CD14-positive monocyte (primary cell): ENCODE measurements around the gene HYOU1. TPM values are rescaled to one million over a fixed set of nuclear protein-coding genes. Genes with fewer than 3 reads are reported as not detected.

Experiments
- DNase-seq, 3 donors: peaks; one replicate each; pipeline ENCODE4 v3.0.0-alpha.2; 2011 to 2022
- H2AFZ ChIP-seq: 2 replicates; pipeline ENCODE4 v1.6.0; 2012; ENCODE audit warnings: mild to moderate bottlenecking, low read depth, low read length, inconsistent platforms; ENCODE audit not compliant: insufficient read depth, poor library complexity, severe bottlenecking
- H3K27ac ChIP-seq, 2 donors: 1 replicate in 1 of 2; 2 replicates in 1 of 2; pipeline ENCODE4 v1.5.1; 2012 to 2013; ENCODE audit warnings: low read length in 2 of 2, control low read depth in 1 of 2, inconsistent platforms in 1 of 2, low read depth in 1 of 2, mild to moderate bottlenecking in 1 of 2
- H3K27me3 ChIP-seq, 2 donors: one replicate each; pipeline versions ENCODE4 v1.6.0 to v1.6.1; 2011 to 2013; ENCODE audit warnings: low read length in 2 of 2; ENCODE audit not compliant: control insufficient read depth in 2 of 2, insufficient read depth in 2 of 2
- H3K36me3 ChIP-seq, 2 donors: replicated peaks in 1 of 2; 1 replicate in 1 of 2; 2 replicates in 1 of 2; pipeline versions ENCODE4 v1.5.1 to v1.6.1; 2012 to 2013; ENCODE audit warnings: low read length in 2 of 2, control low read depth in 1 of 2, inconsistent platforms in 1 of 2, mild to moderate bottlenecking in 1 of 2; ENCODE audit not compliant: insufficient read depth in 2 of 2, control insufficient read depth in 1 of 2
- H3K4me1 ChIP-seq, 2 donors: 1 replicate in 1 of 2; 2 replicates in 1 of 2; pipeline versions ENCODE4 v1.5.1 to v1.6.1; 2012 to 2013; ENCODE audit warnings: low read length in 2 of 2, control low read depth in 1 of 2, inconsistent platforms in 1 of 2, mild to moderate bottlenecking in 1 of 2, moderate library complexity in 1 of 2; ENCODE audit not compliant: insufficient read depth in 2 of 2, control insufficient read depth in 1 of 2
- H3K4me2 ChIP-seq: replicated peaks from 2 replicates; pipeline ENCODE3; 2012; ENCODE audit warnings: low read length, moderate library complexity, mild to moderate bottlenecking; ENCODE audit not compliant: poor library complexity, severe bottlenecking; ENCODE audit errors: extremely low read depth
- H3K4me3 ChIP-seq, 3 experiments: fragments of 200-600 bp in 1 of 3; sonication (generic) in 1 of 3; replicated peaks in 1 of 3; 1 replicate in 2 of 3; 2 replicates in 1 of 3; pipeline ENCODE4 v1.5.1; 2011 to 2013; ENCODE audit warnings: low read length in 3 of 3, mild to moderate bottlenecking in 3 of 3, control low read depth in 2 of 3, low read depth in 2 of 3, inconsistent platforms in 1 of 3, moderate library complexity in 1 of 3
- H3K79me2 ChIP-seq: 2 replicates; pipeline ENCODE4 v1.6.0; 2012; ENCODE audit warnings: mild to moderate bottlenecking, control low read depth, inconsistent platforms, low read length, moderate library complexity; ENCODE audit not compliant: insufficient read depth
- H3K9ac ChIP-seq: 2 replicates; pipeline ENCODE4 v1.6.0; 2017; ENCODE audit warnings: low read length, mild to moderate bottlenecking; ENCODE audit not compliant: insufficient read depth, poor library complexity, severe bottlenecking
- H3K9me3 ChIP-seq, 2 donors: replicated peaks in 1 of 2; 1 replicate in 1 of 2; 2 replicates in 1 of 2; pipeline versions ENCODE4 v1.5.1 to v1.6.1; 2012 to 2013; ENCODE audit warnings: low read length in 2 of 2, control low read depth in 1 of 2; ENCODE audit not compliant: control insufficient read depth in 1 of 2, insufficient read depth in 1 of 2
- H4K20me1 ChIP-seq: 2 replicates; pipeline ENCODE4 v1.6.0; 2012; ENCODE audit warnings: mild to moderate bottlenecking, low read length, control low read depth, moderate library complexity; ENCODE audit not compliant: insufficient read depth
- H3K27ac Mint-ChIP-seq, 7 donors: one replicate each; pipeline ENCODE4 v1.8.0; 2020; ENCODE audit warnings: mild to moderate bottlenecking in 7 of 7, mixed read lengths in 7 of 7, moderate library complexity in 6 of 7, inconsistent platforms in 2 of 7
- H3K27me3 Mint-ChIP-seq, 3 donors: one replicate each; pipeline ENCODE4 v1.8.0; 2021 to 2022; ENCODE audit warnings: low read depth in 3 of 3, mild to moderate bottlenecking in 3 of 3, mixed read lengths in 3 of 3, moderate library complexity in 3 of 3, inconsistent platforms in 1 of 3
- H3K36me3 Mint-ChIP-seq, 2 donors: one replicate each; pipeline ENCODE4 v1.8.0; 2020; ENCODE audit warnings: mixed read lengths in 2 of 2, inconsistent platforms in 1 of 2, mild to moderate bottlenecking in 1 of 2
- H3K4me1 Mint-ChIP-seq: one replicate; pipeline ENCODE4 v1.8.0; 2020; ENCODE audit warnings: mild to moderate bottlenecking, mixed read lengths
- H3K4me3 Mint-ChIP-seq, 2 donors: one replicate each; pipeline ENCODE4 v1.8.0; 2020; ENCODE audit warnings: mild to moderate bottlenecking in 2 of 2, mixed read lengths in 2 of 2, moderate library complexity in 1 of 2
- H3K9me3 Mint-ChIP-seq, 7 donors: one replicate each; pipeline ENCODE4 v1.8.0; 2020 to 2022; ENCODE audit warnings: mixed read lengths in 7 of 7, mild to moderate bottlenecking in 6 of 7, moderate library complexity in 6 of 7, inconsistent platforms in 2 of 7
- WGBS: methylation state at CpG from one replicate; pipeline ENCODE4 v1.1.5; 2013; ENCODE audit warnings: missing lambda C conversion rate; ENCODE audit not compliant: insufficient coverage; 5-methylcytosine and 5-hydroxymethylcytosine counted together
- intact Hi-C, 2 donors: fragments of 100-400 bp; cut with micrococcal nuclease; formaldehyde crosslinking; loops; one replicate each; pipeline versions ENCODE4 v1.15.0 to v1.15.1; 2023
- polyA plus RNA-seq, 3 donors: library from polyadenylated mRNA; depleted of rRNA in 1 of 3; unstranded in 2 of 3; stranded (reverse) in 1 of 3; fragments of 300-500 nt in 2 of 3; fragments of >200 nt in 1 of 3; fragmentation: Illumina TruSeq in 2 of 3; gene quantifications; 1 replicate in 2 of 3; 2 replicates in 1 of 3; pipeline ENCODE4 v1.2.3, GENCODE V29; 2012 to 2021
- TF ChIP-seq, protein P1 (sequence below): fragments of 200-600 bp; IDR thresholded peaks from one replicate; pipeline ENCODE4 v1.8.0; 2022; ENCODE audit warnings: antibody characterized with exemption, mild to moderate bottlenecking

HYOU1 gene
- polyA plus RNA-seq, 3 donors = 8.4 to 34.9 (median 8.6) TPM

DNA sequence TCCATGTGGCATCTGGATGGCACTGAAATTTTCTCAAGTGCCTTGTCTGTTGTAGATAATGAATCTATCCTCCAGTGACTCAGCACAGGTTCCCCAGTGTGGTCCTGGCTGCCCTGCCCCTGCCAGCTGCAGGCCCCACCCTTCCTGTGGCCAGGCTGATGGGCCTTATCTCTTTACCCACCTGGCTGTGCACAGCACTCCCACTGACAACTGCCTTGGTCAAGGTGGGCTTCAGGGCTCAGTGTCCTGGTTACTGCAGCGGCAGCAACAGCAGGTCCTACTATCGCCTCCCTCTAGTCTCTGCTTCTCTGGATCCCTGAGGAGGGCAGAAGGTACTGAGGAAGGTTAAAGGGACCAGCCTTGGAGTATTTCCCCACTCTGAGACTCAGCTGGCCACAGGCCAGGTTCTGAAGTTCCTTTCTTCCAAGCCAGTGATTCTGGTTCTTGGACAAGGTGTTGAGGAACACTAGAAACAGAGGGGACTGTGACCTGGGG, 30.8 kb upstream of the HYOU1 start:
- Histone ChIP-seq H3K4me2 (no peak overlapping the region), H3K27ac (no peak overlapping the region)
- H3K4me3 Mint-ChIP-seq = no peak overlapping the region

DNA sequence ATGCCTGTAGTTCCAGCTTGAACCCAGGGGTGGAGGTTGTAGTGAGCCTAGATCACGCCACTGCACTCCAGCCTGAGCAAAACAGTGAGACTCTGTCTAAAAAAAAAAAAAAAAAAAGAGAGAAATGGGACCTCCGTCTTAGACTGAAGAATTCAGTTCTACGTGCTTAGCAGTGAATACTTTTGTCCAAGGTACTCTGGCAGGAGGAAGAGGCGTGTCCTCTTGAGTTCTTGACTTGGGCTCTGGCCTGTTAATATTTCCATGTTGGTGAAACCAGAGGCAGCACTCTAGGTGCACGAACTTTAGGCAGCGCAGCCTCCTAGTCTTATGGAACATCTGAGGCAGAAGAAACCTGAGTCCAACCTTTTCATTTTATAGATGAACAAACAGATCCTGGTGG, 30.1 kb upstream of the HYOU1 start:
- peaks cover 48% of the 10 kb centered on the region for H3K4me1 Mint-ChIP-seq
- no peak for DNase-seq
- 87% methylated on average over 6 of the region's 6 CpGs for WGBS
- Histone ChIP-seq H2AFZ (no peak overlapping the region), H3K9me3 (no peaks in the 10 kb centered on the region), H3K79me2 (peaks cover 37% of the 10 kb centered on the region), H4K20me1 (no peaks in the 10 kb centered on the region), H3K27ac (no peak overlapping the region), H3K27me3 (no peaks in the 10 kb centered on the region), H3K9ac (no peak overlapping the region), H3K4me2 (no peak overlapping the region), H3K4me1 (peaks cover 34 to 49% of the 10 kb centered on the region in 2 donors), H3K36me3 (peaks cover 6 to 9% of the 10 kb centered on the region in 2 donors), H3K4me3 (no peak overlapping the region)
- peak overlapping the region in 1 of 7 donors; percentile 60 for H3K27ac Mint-ChIP-seq
- intact Hi-C loops = loop anchor here in 1 of 2 donors (5.0 kb wide), 1 partner anchor 35 kb away; the partner anchor contains the start of gene HINFP
- no peak overlapping the region for H3K4me3 Mint-ChIP-seq
- H3K36me3 Mint-ChIP-seq = peaks cover 11 to 18% of the 10 kb centered on the region in 2 donors
- H3K9me3 Mint-ChIP-seq = no peaks in the 10 kb centered on the region
- peaks cover 0 to 3% (median 1%) of the 10 kb centered on the region in 3 donors for H3K27me3 Mint-ChIP-seq
- TF ChIP-seq, protein P1, sequence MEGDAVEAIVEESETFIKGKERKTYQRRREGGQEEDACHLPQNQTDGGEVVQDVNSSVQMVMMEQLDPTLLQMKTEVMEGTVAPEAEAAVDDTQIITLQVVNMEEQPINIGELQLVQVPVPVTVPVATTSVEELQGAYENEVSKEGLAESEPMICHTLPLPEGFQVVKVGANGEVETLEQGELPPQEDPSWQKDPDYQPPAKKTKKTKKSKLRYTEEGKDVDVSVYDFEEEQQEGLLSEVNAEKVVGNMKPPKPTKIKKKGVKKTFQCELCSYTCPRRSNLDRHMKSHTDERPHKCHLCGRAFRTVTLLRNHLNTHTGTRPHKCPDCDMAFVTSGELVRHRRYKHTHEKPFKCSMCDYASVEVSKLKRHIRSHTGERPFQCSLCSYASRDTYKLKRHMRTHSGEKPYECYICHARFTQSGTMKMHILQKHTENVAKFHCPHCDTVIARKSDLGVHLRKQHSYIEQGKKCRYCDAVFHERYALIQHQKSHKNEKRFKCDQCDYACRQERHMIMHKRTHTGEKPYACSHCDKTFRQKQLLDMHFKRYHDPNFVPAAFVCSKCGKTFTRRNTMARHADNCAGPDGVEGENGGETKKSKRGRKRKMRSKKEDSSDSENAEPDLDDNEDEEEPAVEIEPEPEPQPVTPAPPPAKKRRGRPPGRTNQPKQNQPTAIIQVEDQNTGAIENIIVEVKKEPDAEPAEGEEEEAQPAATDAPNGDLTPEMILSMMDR = no peak

More for the DNA sequence above, 30.8 kb upstream of the HYOU1 start:
- TF ChIP-seq, protein P1 = no peak
- H3K36me3 Mint-ChIP-seq = peaks cover 10 to 17% of the 10 kb centered on the region in 2 donors
- Histone ChIP-seq H4K20me1 (no peaks in the 10 kb centered on the region), H3K27me3 (no peaks in the 10 kb centered on the region), H3K36me3 (peaks cover 0 to 6% of the 10 kb centered on the region in 2 donors), H2AFZ (no peak overlapping the region), H3K4me1 (peaks cover 41 to 56% of the 10 kb centered on the region in 2 donors), H3K9ac (no peak overlapping the region), H3K9me3 (no peaks in the 10 kb centered on the region), H3K79me2 (peaks cover 43% of the 10 kb centered on the region), H3K4me3 (no peak overlapping the region)
- intact Hi-C loops = loop anchor here in 1 of 2 donors (5.0 kb wide), 1 partner anchor 35 kb away; the partner anchor contains the start of gene HINFP
- H3K9me3 Mint-ChIP-seq = no peaks in the 10 kb centered on the region
- H3K4me1 Mint-ChIP-seq = peaks cover 55% of the 10 kb centered on the region
- no CpG with 5 or more reads among the region's 2 CpGs for WGBS
- peaks cover 0 to 3% (median 1%) of the 10 kb centered on the region in 3 donors for H3K27me3 Mint-ChIP-seq
- no peak for DNase-seq
- H3K27ac Mint-ChIP-seq = peak overlapping the region in 1 of 7 donors; percentile 25
